ENCODE data around the gene VSTM2L.

The VSTM2L gene

GRCh38 chr20:37936451-37936850, 33.5 kb downstream of the VSTM2L start:
- no peak for DNase-seq (ENCODE audit: low spot score)

- no peak for DNase-seq (ENCODE audit: low spot score)
Measured at GRCh38 chr20:37937686-37938085, 34.8 kb downstream of the VSTM2L start.

- no peak for DNase-seq (ENCODE audit: low spot score)
Measured at GRCh38 chr20:37938181-37938750, 35.3 kb downstream of the VSTM2L start.

- no peak for DNase-seq (ENCODE audit: low spot score)
Measured at GRCh38 chr20:37938954-37939353, 36.0 kb downstream of the VSTM2L start.

GRCh38 chr20:37939701-37940560, 37.0 kb downstream of the VSTM2L start:
- DNase-seq (ENCODE audit: low spot score), result no peak

- DNase-seq (ENCODE audit: low spot score), result no peak
Measured at GRCh38 chr20:37940858-37941257, 37.9 kb downstream of the VSTM2L start.

GRCh38 chr20:37941332-37941731, 38.4 kb downstream of the VSTM2L start:
- no peak for DNase-seq (ENCODE audit: low spot score)

- no peak for DNase-seq (ENCODE audit: low spot score)
Measured at GRCh38 chr20:37941992-37942391, 39.1 kb downstream of the VSTM2L start.

GRCh38 chr20:37943033-37943432, 40.1 kb downstream of the VSTM2L start:
- DNase-seq (ENCODE audit: low spot score), result no peak

- DNase-seq (ENCODE audit: low spot score), result no peak
Measured at GRCh38 chr20:37943501-37944455, 40.9 kb downstream of the VSTM2L start.

GRCh38 chr20:37944456-37944981, 41.6 kb downstream of the VSTM2L start:
- no peak for DNase-seq (ENCODE audit: low spot score)

- DNase-seq (ENCODE audit: low spot score), result no peak
Measured at GRCh38 chr20:37945091-37945547, 42.2 kb downstream of the VSTM2L start.

- no peak for DNase-seq (ENCODE audit: low spot score)
Measured at GRCh38 chr20:37946946-37947345, 44.0 kb downstream of the VSTM2L start.

GRCh38 chr20:37947943-37948342, 45.0 kb downstream of the VSTM2L start:
- no peak for DNase-seq (ENCODE audit: low spot score)

GRCh38 chr20:37948956-37949355, 46.0 kb downstream of the VSTM2L start:
- no peak for DNase-seq (ENCODE audit: low spot score)

GRCh38 chr20:37954190-37954589, 51.3 kb downstream of the VSTM2L start:
- no peak for DNase-seq (ENCODE audit: low spot score)

- no peak for DNase-seq (ENCODE audit: low spot score)
Measured at GRCh38 chr20:37954626-37955025, 51.7 kb downstream of the VSTM2L start.

GRCh38 chr20:37955511-37955910, 52.6 kb downstream of the VSTM2L start:
- no peak for DNase-seq (ENCODE audit: low spot score)

- DNase-seq (ENCODE audit: low spot score), result no peak
Measured at GRCh38 chr20:37956107-37956585, 53.2 kb downstream of the VSTM2L start.

GRCh38 chr20:37958856-37959520, 56.1 kb downstream of the VSTM2L start:
- DNase-seq (ENCODE audit: low spot score), result no peak

- no peak for DNase-seq (ENCODE audit: low spot score)
Measured at GRCh38 chr20:37961066-37961465, 58.1 kb downstream of the VSTM2L start.
